ENCODE results near the gene MDM4. TPM values are rescaled to one million over a fixed set of nuclear protein-coding genes. Genes with fewer than 3 reads are reported as not detected.
"Not testable (repeated sequence)": the region's sequence is repeated elsewhere in the genome, so short reads cannot be mapped to it uniquely, and the experiment has no call there.

Gene MDM4
- total RNA-seq, 2 experiments from 2014 or later, result 64.3 to 75.6 TPM

DNA sequence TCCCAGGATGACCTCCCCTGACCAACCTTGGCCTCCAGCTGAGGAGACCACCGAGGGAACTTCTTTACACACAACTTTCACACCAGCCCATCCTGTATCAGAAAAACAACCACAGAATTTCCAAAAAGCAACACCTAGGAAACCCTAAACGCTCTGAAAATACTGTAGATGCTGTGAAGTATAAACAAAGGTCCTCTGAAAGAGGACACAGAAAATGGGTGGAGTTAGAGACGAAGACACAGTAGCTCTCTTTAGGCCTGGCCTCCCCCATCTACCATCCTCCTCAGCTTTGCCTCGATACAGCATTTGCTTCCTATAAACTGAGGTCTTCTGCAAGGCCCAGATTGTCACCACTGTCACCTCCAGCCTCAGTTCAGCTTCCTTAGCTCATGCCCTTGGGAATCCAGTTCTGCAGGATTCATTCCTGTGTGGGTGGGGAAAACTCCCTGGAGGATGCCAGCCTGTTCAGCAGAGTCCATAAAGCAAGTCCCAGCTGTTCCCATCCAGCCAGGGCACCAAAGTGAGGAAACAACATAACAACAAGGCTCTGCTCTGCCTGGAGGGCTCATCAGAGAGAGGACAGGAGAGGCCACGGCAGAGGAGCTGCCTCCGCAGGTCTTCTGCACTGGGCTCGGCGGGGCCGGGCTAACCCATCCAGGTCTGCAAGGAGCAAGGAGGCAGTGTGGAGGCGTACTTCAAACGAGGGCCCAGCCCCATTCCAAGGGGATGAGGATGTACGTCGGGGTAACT, 36.6 kb upstream of the MDM4 start:
- H3K27ac Mint-ChIP-seq, result no peak overlapping the region
- H3K27me3 Mint-ChIP-seq, result no peaks in the 10 kb centered on the region
- H3K36me3 Mint-ChIP-seq, result no peaks in the 10 kb centered on the region
- no peaks in the 10 kb centered on the region for H3K9me3 Mint-ChIP-seq
- no peak for DNase-seq
- no peak overlapping the region for H3K4me3 Mint-ChIP-seq
- peaks cover 54% of the 10 kb centered on the region for H3K4me1 Mint-ChIP-seq

GRCh38 chr1:204480515-204480914, 35.7 kb upstream of the MDM4 start:
- Mint-ChIP-seq H3K4me3 (no peak overlapping the region), H3K4me1 (peaks cover 51% of the 10 kb centered on the region), H3K36me3 (no peaks in the 10 kb centered on the region), H3K27me3 (no peaks in the 10 kb centered on the region), H3K27ac (no peak overlapping the region), H3K9me3 (no peaks in the 10 kb centered on the region)
- no peak for DNase-seq

- Mint-ChIP-seq H3K27ac (no peak overlapping the region), H3K4me1 (peaks cover 32% of the 10 kb centered on the region), H3K36me3 (no peaks in the 10 kb centered on the region), H3K4me3 (no peak overlapping the region), H3K27me3 (no peaks in the 10 kb centered on the region), H3K9me3 (no peaks in the 10 kb centered on the region)
- no peak for DNase-seq
Observed at GRCh38 chr1:204483791-204484190, 32.4 kb upstream of the MDM4 start.

DNA sequence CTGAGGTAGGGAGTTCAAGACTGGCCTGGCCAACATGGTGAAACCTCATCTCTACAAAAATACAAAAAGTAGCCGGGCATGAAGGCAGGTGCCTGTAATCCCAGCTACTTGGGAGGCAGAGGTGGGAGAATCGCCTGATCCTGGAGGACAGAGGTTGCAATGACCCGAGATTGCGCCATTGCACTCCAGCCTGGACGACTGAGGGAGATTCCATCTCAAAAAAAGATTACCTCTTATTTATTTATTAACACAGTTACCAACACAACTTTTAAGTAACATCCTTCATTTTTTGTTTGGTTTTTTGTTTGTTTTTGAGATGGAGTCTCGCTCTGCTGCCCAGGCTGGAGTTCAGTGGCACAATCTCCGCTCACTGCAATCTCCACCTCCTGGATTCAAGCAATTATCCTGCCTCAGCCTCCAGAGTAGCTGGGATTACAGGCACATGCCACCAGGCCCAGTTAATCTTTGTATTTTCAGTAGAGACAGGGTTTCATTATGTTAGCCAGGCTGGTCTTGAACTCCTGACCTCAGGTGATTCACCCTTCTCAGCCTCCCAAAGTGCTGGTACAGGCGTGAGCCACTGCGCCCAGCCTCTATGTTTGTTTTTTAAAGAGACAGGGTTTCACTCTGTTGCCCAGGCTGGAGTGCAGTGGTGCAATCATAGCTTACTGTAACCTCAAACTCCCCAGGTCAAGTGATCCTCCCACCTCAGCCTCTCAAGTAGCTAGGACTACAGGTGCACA, 29.5 kb upstream of the MDM4 start:
- not testable (repeated sequence) for H3K27me3 Mint-ChIP-seq, H3K36me3 Mint-ChIP-seq, H3K9me3 Mint-ChIP-seq, H3K27ac Mint-ChIP-seq, H3K4me3 Mint-ChIP-seq, DNase-seq
- H3K4me1 Mint-ChIP-seq, result peaks cover 15% of the 10 kb centered on the region

DNA sequence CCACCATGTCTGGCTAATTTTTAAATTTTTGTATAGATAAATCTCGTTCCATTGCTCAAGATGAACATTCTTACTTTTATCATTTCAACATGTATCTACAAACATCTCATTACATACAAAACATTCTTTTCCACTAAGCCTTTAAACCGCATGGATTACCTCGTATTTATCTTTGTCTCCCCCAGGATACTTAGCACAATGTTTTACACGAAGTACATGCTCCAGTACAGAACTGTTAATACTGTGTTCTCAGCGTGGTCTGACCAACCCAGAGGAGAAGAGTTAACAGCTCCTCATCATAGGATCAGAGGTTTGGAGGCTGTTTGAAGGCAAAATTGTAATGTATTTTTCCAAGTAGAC, 29.0 kb upstream of the MDM4 start:
- no peaks in the 10 kb centered on the region for H3K27me3 Mint-ChIP-seq
- no peaks in the 10 kb centered on the region for H3K9me3 Mint-ChIP-seq
- peaks cover 19% of the 10 kb centered on the region for H3K4me1 Mint-ChIP-seq

DNA sequence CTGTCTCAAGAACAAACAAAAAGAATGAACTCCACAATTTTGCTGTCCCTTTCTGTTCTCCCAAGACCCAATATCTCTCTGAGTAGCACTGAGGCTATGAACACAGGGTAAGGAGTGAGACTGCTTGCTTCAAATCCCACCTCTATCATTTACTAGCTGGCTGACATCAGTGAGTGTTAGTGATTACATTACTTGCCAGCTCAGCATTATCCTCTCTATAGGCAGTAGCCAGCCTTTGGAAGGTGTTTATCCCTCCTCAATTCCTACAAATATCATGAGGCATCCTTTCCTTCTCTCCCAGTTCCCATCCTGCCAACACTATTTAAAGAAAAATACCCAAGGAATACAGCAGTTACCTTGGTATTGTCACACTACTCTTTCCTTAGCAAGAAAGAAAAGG, 24.6 kb upstream of the MDM4 start:
- Mint-ChIP-seq H3K4me3 (no peak overlapping the region), H3K9me3 (no peaks in the 10 kb centered on the region), H3K36me3 (peaks cover 5% of the 10 kb centered on the region), H3K27ac (no peak overlapping the region), H3K4me1 (peaks cover 45% of the 10 kb centered on the region), H3K27me3 (no peaks in the 10 kb centered on the region)
- no peak for DNase-seq

More for the DNA sequence above, 29.0 kb upstream of the MDM4 start:
- no peak for DNase-seq
- no peak overlapping the region for H3K27ac Mint-ChIP-seq
- peaks cover 2% of the 10 kb centered on the region for H3K36me3 Mint-ChIP-seq
- H3K4me3 Mint-ChIP-seq, result no peak overlapping the region

DNA sequence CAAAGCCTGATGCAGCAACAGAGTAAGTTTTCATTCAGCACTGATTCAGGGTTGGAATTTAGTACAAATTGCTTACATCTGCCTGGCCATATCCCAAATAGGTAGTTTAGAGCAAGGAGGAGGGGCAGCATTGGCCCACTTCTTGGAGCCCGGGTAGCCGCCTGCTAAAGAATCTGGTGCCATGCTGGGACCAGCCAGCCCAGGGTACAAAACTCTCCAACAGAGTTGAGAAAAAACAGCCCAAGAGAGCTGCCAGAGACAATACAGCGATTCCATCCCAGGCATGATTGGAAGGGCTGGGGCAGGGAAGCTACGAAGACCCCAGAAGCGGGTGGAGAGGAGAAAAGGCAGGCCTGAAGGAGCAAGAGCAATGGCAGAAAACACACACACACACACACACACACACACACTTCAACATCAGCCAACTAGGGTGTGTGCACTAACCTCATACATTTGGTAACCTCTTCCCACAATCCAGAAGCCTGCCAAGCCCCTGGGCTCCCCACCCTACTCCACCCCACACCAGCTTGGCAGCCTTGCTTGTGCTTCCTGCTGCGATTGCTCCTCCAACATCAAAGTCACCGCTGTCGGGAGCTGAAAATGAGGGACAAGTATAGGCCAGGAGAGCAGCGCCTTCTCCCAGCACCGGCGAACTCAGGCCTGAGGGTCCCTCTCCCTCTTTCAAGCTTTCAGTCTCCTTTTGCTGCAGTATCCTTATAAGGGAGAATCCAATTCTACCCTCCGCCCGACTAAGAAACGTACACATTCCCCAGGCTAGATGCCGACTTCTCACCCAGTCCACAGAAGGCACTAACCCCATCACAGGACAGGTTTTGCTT, 22.8 kb upstream of the MDM4 start:
- Mint-ChIP-seq H3K4me3 (peak overlapping the region; percentile 89), H3K36me3 (peaks cover 5% of the 10 kb centered on the region), H3K9me3 (no peaks in the 10 kb centered on the region), H3K4me1 (peaks cover 47% of the 10 kb centered on the region), H3K27ac (peak overlapping the region; percentile 80), H3K27me3 (no peaks in the 10 kb centered on the region)
- no peak for DNase-seq

GRCh38 chr1:204493984-204494280, 22.3 kb upstream of the MDM4 start:
- peak overlapping the region; percentile 80 for H3K27ac Mint-ChIP-seq

GRCh38 chr1:204494281-204495077, 21.7 kb upstream of the MDM4 start, which contains the start of gene PIK3C2B:
Gene PIK3C2B, minus strand, starts transcription at chr1:204494805. Its CDS starts 25,003 bp downstream, at chr1:204469802.
- no peaks in the 10 kb centered on the region for H3K9me3 Mint-ChIP-seq
- H3K4me1 Mint-ChIP-seq, result peaks cover 50% of the 10 kb centered on the region
- H3K27me3 Mint-ChIP-seq, result no peaks in the 10 kb centered on the region
- H3K4me3 Mint-ChIP-seq, result peak within 1 kb of the TSS; percentile 89
- H3K27ac Mint-ChIP-seq, result peak within 1 kb of the TSS; percentile 91
- peak; percentile 80 for DNase-seq
- H3K36me3 Mint-ChIP-seq, result peaks cover 3% of the 10 kb centered on the region

More at GRCh38 chr1:204493984-204494280, 22.3 kb upstream of the MDM4 start:
- peaks cover 47% of the 10 kb centered on the region for H3K4me1 Mint-ChIP-seq
- peak overlapping the region; percentile 89 for H3K4me3 Mint-ChIP-seq
- H3K36me3 Mint-ChIP-seq, result peaks cover 5% of the 10 kb centered on the region
- no peaks in the 10 kb centered on the region for H3K27me3 Mint-ChIP-seq
- no peak for DNase-seq
- H3K9me3 Mint-ChIP-seq, result no peaks in the 10 kb centered on the region

GRCh38 chr1:204495078-204495753, 21.0 kb upstream of the MDM4 start:
- DNase-seq, result no peak
- H3K4me1 Mint-ChIP-seq, result peaks cover 50% of the 10 kb centered on the region
- peak overlapping the region; percentile 89 for H3K4me3 Mint-ChIP-seq
- H3K27ac Mint-ChIP-seq, result peak overlapping the region; percentile 91
- no peaks in the 10 kb centered on the region for H3K27me3 Mint-ChIP-seq
- peaks cover 3% of the 10 kb centered on the region for H3K36me3 Mint-ChIP-seq
- H3K9me3 Mint-ChIP-seq, result no peaks in the 10 kb centered on the region

DNA sequence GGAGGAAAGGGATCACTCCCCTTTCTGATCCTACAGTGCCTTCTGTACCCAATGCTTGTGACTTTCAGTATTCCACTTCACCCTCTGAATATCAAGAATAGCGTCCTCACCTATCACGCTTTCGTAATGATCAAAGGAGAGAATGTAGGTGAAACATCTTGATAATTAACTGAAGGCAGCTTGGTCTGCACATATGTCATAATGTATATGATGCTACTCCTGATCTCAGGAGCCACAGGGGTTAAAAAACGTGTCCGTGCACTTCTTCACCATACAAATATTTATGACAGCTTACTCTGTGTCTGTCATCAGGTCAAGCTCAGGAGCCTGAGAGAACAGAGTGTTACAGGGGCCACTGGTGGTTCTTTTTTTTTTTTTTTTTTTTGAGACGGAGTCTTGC, 20.4 kb upstream of the MDM4 start:
- DNase-seq, result no peak
- Mint-ChIP-seq H3K9me3 (no peaks in the 10 kb centered on the region), H3K27ac (peak overlapping the region; percentile 31), H3K27me3 (no peaks in the 10 kb centered on the region), H3K36me3 (peaks cover 3% of the 10 kb centered on the region), H3K4me1 (peaks cover 44% of the 10 kb centered on the region), H3K4me3 (peak overlapping the region; percentile 75)

- H3K36me3 Mint-ChIP-seq, result no peaks in the 10 kb centered on the region
- H3K27ac Mint-ChIP-seq, result no peak overlapping the region
- peaks cover 31% of the 10 kb centered on the region for H3K4me1 Mint-ChIP-seq
- H3K27me3 Mint-ChIP-seq, result no peaks in the 10 kb centered on the region
- H3K4me3 Mint-ChIP-seq, result no peak overlapping the region
- DNase-seq, result no peak
- no peaks in the 10 kb centered on the region for H3K9me3 Mint-ChIP-seq
Observed at GRCh38 chr1:204498981-204499380, 17.2 kb upstream of the MDM4 start.

GRCh38 chr1:204499511-204500468, 16.4 kb upstream of the MDM4 start:
- H3K36me3 Mint-ChIP-seq, result no peaks in the 10 kb centered on the region
- peaks cover 31% of the 10 kb centered on the region for H3K4me1 Mint-ChIP-seq
- no peaks in the 10 kb centered on the region for H3K9me3 Mint-ChIP-seq
- no peak overlapping the region for H3K27ac Mint-ChIP-seq
- no peak for DNase-seq
- H3K27me3 Mint-ChIP-seq, result no peaks in the 10 kb centered on the region
- no peak overlapping the region for H3K4me3 Mint-ChIP-seq
